Activated naive CD4-positive, alpha-beta T cell treated with anti-CD3 and anti-CD28 coated beads, Interleukin-2, amount 50 U/mL, for 24 hours (primary cell): ENCODE data around the gene INTS12.
"Not testable (repeated sequence)": the region's sequence is repeated elsewhere in the genome, so short reads cannot be mapped to it uniquely, and the experiment has no call there.

Experiments used
- H3K27ac Mint-ChIP-seq: one replicate; pipeline ENCODE4 v1.8.0; 2021; ENCODE audit warnings: mild to moderate bottlenecking, mixed read lengths
- H3K27me3 Mint-ChIP-seq: one replicate; pipeline ENCODE4 v1.8.0; 2021; ENCODE audit warnings: mixed read lengths
- H3K36me3 Mint-ChIP-seq: one replicate; pipeline ENCODE4 v1.8.0; 2021; ENCODE audit warnings: mixed read lengths
- H3K4me1 Mint-ChIP-seq: one replicate; pipeline ENCODE4 v1.8.0; 2021; ENCODE audit warnings: mixed read lengths
- H3K4me3 Mint-ChIP-seq: one replicate; pipeline ENCODE4 v1.8.0; 2021; ENCODE audit warnings: mild to moderate bottlenecking, mixed read lengths
- H3K9me3 Mint-ChIP-seq: one replicate; pipeline ENCODE4 v1.8.0; 2021; ENCODE audit warnings: mixed read lengths

INTS12 gene

DNA sequence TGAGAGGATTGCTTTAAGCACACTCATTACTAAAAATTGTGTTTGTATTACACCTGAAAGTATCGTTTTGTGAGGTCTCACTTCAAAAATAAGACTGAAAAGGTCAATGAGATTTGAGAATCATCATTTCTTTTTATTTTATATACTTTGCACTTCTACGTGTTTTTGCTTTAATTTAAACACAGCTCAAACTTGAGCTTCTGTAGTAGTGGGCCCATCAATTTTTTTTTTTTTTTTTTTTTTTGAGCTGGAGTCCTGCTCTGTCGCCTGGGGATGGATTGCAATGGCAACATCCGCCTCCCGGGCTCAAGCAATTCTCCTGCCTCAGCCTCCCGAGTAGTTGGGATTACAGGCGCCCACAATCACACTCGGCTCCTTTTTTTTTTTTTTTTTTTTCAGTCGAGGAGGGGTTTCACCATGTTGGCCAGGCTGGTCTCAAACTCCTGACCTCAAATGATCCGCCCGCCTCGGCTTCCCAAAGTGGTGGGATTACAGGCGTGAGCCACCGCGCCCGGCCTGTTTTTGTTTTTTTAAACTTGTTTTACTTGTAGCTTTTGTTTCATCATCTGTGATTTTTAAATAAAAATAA lies 1.6 kb upstream of the INTS12 start:
- Mint-ChIP-seq H3K27me3 (no peaks in the 10 kb centered on the region), H3K9me3 (no peaks in the 10 kb centered on the region), H3K27ac (no peak overlapping the region), H3K36me3 (no peaks in the 10 kb centered on the region), H3K4me3 (peak overlapping the region; percentile 99), H3K4me1 (peaks cover 31% of the 10 kb centered on the region)

DNA sequence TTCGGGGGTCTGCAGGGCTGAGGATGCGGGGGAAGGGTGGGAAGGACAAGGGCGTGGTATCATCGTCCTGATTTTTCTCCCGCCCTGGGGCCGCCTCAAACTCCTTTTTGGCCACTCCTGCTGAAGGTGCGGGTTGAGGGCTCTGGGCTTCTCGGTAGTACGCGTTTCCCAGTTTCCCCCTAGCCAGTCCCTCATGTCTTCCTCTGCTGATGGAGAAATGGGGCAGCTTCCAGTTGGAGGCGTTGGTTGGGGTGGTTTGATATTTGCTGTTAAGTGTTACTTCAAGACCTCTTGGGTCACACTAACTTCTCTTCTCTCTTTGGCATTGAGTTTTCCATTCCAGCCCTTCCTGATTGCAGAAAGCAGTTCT lies 577 bp upstream of the INTS12 start:
- Mint-ChIP-seq H3K27me3 (no peaks in the 10 kb centered on the region), H3K4me1 (peaks cover 31% of the 10 kb centered on the region), H3K36me3 (no peaks in the 10 kb centered on the region), H3K9me3 (no peaks in the 10 kb centered on the region), H3K4me3 (peak overlapping the region; percentile 99), H3K27ac (peak overlapping the region; percentile 86)

DNA sequence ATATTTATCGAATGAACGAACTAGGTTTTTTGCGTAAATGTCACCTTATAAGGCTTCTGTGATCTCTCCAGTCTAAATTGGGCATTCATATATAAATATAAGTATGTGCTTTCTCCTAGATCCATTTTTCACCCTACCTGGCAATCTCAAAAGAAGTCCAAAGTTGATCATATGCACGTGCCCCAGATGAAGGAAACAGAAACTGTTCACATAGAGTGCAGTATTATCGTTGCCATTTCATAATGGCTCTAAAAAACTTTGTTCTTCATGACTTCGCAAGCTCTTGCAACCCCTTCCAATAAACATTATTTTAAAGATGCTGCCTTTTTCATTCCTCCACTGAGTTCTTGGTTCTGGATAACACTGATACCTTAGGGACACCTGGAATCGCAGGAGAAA lies 708 bp downstream of the INTS12 start:
- Mint-ChIP-seq H3K27ac (no peak overlapping the region), H3K36me3 (no peaks in the 10 kb centered on the region), H3K27me3 (no peaks in the 10 kb centered on the region), H3K4me1 (peaks cover 31% of the 10 kb centered on the region), H3K4me3 (peak overlapping the region; percentile 99), H3K9me3 (no peaks in the 10 kb centered on the region)

DNA sequence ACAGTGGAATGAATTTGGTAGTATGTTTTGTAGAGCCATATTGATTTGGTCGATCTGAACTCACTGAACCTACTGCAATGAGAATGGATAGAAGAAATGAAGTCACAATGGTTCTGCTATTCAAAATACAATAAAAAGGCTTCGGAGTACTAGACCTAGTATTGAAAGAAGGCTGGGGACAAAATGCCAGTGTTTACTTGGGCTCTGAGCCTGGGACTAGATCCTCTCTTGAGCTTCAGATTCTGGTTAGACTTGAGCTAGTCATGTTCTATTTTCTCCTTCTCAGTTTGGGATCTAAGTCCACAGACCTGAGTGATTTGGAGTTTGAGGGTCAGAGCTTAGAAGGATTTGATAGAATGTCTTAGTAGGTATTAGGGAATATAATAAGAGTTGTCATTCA lies 9.9 kb downstream of the INTS12 start:
- no peaks in the 10 kb centered on the region for H3K27me3 Mint-ChIP-seq
- no peak overlapping the region for H3K27ac Mint-ChIP-seq
- H3K9me3 Mint-ChIP-seq: no peaks in the 10 kb centered on the region
- peaks cover 14% of the 10 kb centered on the region for H3K4me1 Mint-ChIP-seq
- H3K36me3 Mint-ChIP-seq: peaks cover 12% of the 10 kb centered on the region
- H3K4me3 Mint-ChIP-seq: no peak overlapping the region

DNA sequence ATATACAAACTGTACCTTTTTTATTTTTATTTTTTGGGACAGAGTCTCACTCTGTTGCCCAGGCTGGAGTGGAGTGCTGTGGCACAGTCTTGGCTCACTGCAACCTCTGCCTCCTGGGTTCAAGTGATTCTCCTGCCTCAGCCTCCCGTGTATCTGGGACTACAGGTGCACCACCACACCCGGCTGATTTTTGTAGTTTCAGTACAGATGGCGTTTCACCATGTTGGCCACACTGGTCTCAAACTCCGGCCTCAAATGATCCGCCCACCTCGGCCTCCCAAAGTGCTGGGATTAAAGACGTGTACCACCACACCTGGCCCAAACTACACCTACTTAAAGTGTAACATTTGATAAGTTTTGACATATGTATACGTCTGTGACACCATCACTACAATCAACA lies 12.7 kb downstream of the INTS12 start:
- Mint-ChIP-seq H3K36me3 (peaks cover 15% of the 10 kb centered on the region), H3K4me1 (peaks cover 12% of the 10 kb centered on the region)
- H3K9me3 Mint-ChIP-seq, H3K27ac Mint-ChIP-seq, H3K4me3 Mint-ChIP-seq, H3K27me3 Mint-ChIP-seq: not testable (repeated sequence)

DNA sequence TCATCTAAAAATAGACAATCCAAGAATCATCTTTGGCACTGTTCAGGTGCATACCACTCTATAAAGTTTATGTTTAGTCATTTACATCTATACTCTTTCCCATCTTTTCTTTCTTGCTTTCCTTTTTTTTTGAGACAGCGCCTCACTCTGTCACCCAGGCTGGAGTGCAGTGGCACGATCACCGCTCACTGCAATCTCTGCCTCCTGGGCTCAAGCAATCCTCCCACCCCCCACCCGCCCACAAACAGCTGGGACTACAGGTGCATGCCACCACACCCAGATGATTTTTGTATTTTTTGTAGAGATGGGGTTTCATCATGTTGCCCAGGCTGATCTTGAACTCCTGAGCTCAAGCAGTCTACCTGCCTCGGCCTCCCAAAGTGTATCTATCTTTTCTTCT lies 13.7 kb downstream of the INTS12 start:
- not testable (repeated sequence) for H3K27ac Mint-ChIP-seq, H3K4me3 Mint-ChIP-seq
- peaks cover 21% of the 10 kb centered on the region for H3K36me3 Mint-ChIP-seq

DNA sequence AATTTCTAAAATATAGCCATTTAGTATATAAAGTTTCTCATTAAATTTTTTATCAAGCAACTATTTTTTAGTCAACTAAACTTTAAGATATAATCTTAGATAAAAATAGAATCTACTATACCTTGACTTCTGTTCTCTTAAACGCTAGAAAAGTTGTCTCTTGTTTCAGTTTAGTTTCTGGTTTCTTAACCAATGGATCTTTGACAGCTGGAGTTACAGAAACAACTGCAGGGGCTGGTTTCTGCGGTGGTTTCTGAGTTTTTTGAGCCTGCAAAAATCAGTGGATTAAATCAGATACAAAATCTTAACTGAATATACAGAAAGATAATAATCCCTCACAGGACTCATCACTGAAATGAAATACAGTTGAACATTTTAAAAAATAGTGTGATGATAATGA lies 21.9 kb downstream of the INTS12 start:
- H3K27ac Mint-ChIP-seq: no peak overlapping the region
- no peak overlapping the region for H3K4me3 Mint-ChIP-seq
- no peaks in the 10 kb centered on the region for H3K9me3 Mint-ChIP-seq
- peaks cover 18% of the 10 kb centered on the region for H3K36me3 Mint-ChIP-seq
- no peaks in the 10 kb centered on the region for H3K4me1 Mint-ChIP-seq
- H3K27me3 Mint-ChIP-seq: no peaks in the 10 kb centered on the region

More for the DNA sequence above, 13.7 kb downstream of the INTS12 start:
- H3K9me3 Mint-ChIP-seq, H3K27me3 Mint-ChIP-seq, H3K4me1 Mint-ChIP-seq: not testable (repeated sequence)

DNA sequence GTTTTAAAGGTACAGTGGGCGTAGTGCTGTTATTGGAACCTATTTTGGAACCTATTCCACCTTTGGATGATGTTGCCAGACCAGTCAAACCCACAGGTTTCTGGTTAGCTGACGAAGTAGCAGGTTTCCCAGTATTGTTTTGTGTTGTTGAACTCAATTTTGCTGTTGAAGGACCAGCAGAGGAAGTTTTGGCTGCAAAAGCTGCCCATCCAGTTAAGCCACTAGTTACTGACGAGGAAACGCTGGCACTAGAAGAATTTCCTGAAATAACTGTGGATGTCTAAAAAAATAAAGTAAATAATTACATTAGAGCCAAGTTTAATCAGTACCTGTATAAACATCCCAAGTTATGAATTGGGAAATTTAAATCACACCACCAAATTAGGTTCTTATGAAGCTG lies 25.5 kb downstream of the INTS12 start:
- H3K27me3 Mint-ChIP-seq: no peaks in the 10 kb centered on the region
- no peak overlapping the region for H3K27ac Mint-ChIP-seq
- H3K4me3 Mint-ChIP-seq: no peak overlapping the region
- no peaks in the 10 kb centered on the region for H3K4me1 Mint-ChIP-seq
- H3K36me3 Mint-ChIP-seq: peaks cover 14% of the 10 kb centered on the region
- no peaks in the 10 kb centered on the region for H3K9me3 Mint-ChIP-seq

DNA sequence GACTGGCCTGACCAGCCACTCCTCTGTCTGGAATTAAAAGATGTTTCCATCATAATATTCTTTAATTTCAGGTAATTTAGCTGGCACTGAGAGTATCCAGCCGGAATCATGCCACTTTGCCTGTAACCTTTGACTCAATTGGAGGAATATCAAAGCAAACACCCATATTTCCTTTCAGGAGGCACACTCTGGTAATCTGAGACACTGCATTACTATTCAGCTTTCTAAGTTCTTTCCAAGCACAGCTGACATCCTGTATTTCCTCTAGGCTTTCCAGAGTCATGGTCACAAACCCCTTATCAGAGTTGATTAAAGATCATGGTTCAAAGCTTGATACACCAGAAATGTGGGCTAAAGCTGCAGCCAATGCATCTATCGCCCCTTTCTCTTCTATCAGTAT lies 29.3 kb downstream of the INTS12 start:
- peaks cover 9% of the 10 kb centered on the region for H3K36me3 Mint-ChIP-seq
- H3K27me3 Mint-ChIP-seq: no peaks in the 10 kb centered on the region
- H3K4me3 Mint-ChIP-seq: no peak overlapping the region
- no peak overlapping the region for H3K27ac Mint-ChIP-seq
- no peaks in the 10 kb centered on the region for H3K9me3 Mint-ChIP-seq
- no peaks in the 10 kb centered on the region for H3K4me1 Mint-ChIP-seq

DNA sequence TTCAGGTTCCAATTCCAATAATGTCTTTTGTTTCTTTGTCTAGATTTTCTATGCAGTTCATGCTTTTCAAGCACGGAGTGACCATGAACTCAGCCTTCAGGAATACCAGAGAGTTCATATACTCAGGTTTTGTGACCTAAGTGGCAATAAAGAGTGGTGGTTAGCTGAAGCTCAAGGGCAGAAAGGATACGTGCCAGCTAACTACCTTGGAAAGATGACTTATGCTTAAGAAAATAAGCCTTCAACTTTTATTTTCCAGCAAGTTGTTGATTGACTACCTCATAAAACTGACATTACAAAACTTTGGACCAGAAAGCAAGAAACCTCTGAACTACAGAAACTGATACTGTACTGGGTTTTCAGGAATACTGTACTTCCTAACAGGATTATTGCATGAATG lies 30.8 kb downstream of the INTS12 start:
- Mint-ChIP-seq H3K27me3 (no peaks in the 10 kb centered on the region), H3K27ac (no peak overlapping the region), H3K4me3 (no peak overlapping the region), H3K9me3 (no peaks in the 10 kb centered on the region), H3K36me3 (peaks cover 7% of the 10 kb centered on the region), H3K4me1 (no peaks in the 10 kb centered on the region)

DNA sequence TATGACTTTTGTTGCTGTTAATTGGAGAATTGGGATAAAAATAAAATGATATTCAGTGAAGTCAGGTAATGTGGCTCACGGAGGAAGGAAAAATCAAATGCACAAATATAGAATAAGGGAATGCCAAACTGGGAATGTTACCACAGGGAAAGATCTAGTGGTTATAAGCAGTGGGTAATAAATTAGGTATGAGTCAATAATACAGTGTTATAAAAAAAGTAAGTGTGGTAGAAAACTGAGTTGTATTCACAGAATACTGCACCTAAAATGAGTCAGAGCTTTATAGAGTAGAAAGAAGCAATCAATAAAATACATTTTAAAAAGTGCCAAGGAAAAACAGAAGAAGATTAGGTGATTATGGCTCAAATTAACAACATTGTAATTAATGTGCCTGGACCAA lies 34.5 kb downstream of the INTS12 start:
- no peak overlapping the region for H3K27ac Mint-ChIP-seq
- no peaks in the 10 kb centered on the region for H3K4me1 Mint-ChIP-seq
- no peak overlapping the region for H3K4me3 Mint-ChIP-seq
- H3K36me3 Mint-ChIP-seq: no peaks in the 10 kb centered on the region
- H3K9me3 Mint-ChIP-seq: no peaks in the 10 kb centered on the region
- H3K27me3 Mint-ChIP-seq: peaks cover 6% of the 10 kb centered on the region

DNA sequence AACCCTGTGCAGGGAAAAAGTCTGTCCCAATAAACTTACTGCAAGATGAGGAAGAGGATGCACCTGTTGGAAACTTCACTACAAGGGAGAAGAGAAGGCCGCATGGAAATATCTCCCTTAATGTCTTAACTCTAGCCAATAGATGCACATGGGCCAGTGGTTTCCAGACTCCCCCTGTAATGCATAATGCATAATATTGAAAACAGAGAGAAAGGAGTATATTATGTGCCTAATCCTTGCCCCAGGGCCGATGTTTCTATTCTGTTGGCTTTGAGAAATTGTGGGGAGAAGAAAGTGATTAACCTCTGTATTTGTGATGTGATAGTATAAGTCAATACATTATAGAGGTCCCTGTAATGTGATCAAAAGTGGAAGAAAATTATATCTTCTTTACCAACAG lies 37.2 kb downstream of the INTS12 start:
- no peaks in the 10 kb centered on the region for H3K4me1 Mint-ChIP-seq
- H3K27ac Mint-ChIP-seq: no peak overlapping the region
- peaks cover 6% of the 10 kb centered on the region for H3K27me3 Mint-ChIP-seq
- H3K9me3 Mint-ChIP-seq: no peaks in the 10 kb centered on the region
- H3K36me3 Mint-ChIP-seq: no peaks in the 10 kb centered on the region
- H3K4me3 Mint-ChIP-seq: no peak overlapping the region

DNA sequence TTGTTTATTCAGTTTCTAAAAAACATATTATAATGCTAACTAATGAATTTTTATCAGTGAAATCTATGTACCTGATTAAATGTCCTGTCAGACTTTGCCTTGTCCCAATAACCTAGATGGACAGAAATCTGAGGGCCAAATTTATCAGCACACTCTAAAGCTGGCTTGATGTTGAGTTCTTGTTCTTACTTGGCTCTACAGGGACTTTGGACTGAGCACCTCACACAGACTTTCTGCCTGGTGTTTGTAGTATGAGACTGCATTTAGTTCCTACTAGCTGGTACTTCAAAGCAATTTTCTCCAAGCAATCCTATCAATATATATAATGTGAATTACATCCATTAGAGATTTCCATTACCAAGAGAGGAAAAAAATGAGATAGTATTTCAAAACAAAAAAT lies 37.8 kb downstream of the INTS12 start:
- Mint-ChIP-seq H3K4me3 (no peak overlapping the region), H3K9me3 (no peaks in the 10 kb centered on the region), H3K27ac (no peak overlapping the region), H3K4me1 (no peaks in the 10 kb centered on the region), H3K36me3 (no peaks in the 10 kb centered on the region), H3K27me3 (peaks cover 9% of the 10 kb centered on the region)

DNA sequence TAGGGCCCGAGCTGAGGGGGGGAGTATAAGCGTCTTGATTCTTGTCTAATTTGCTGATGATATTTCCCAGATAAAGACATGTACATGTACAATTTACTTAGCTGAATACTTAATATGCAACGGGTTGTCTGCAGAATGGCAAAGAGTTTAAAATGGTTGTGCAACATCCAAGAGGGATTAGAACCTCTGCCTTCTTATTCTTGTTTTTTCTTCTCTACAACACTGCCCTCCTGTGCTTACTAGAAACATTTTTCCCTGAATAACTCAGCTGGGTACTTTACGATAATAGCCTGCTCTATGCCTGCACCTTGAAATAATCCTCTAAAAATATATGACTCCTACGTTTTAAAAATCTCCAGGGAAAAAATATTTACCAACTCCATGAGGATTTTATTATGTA lies 41.8 kb downstream of the INTS12 start:
- Mint-ChIP-seq H3K4me1 (no peaks in the 10 kb centered on the region), H3K27me3 (peaks cover 10% of the 10 kb centered on the region), H3K27ac (no peak overlapping the region), H3K9me3 (no peaks in the 10 kb centered on the region), H3K36me3 (no peaks in the 10 kb centered on the region), H3K4me3 (no peak overlapping the region)

DNA sequence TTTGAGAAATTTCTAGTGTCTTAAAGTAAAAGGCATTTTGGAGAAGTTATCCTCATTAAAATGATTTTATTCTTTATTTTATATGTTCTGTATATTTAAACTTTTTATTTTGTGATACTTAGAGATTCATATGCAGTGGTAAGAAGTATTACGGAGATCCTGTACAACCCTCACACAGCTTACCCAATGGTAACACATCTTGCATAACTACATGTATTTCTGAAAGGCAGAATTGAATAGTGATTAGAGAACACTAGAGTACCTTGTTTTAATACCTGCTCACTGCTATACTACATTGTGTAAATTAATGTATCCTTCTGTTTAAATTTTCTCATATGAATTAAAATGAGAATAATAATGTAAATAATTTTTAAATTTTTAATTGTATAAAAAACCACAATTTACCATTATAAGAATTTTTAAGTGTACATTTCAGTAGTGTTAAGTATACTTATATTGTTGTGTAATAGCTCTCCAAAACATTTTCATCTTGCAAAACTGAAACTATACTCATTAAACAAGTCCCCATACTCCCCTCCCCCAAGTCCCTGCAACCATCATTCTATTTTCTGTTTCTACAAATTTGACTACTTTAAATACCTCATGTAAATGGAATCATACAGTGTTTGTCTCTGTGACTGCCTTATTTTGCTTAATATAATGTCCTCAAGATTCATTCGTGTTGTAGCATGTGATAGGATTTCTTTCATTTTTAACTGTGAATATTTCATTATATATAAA lies 45.4 kb downstream of the INTS12 start:
- Mint-ChIP-seq H3K4me1 (no peaks in the 10 kb centered on the region), H3K27me3 (peaks cover 9% of the 10 kb centered on the region), H3K9me3 (no peaks in the 10 kb centered on the region), H3K4me3 (no peak overlapping the region), H3K27ac (no peak overlapping the region), H3K36me3 (no peaks in the 10 kb centered on the region)

DNA sequence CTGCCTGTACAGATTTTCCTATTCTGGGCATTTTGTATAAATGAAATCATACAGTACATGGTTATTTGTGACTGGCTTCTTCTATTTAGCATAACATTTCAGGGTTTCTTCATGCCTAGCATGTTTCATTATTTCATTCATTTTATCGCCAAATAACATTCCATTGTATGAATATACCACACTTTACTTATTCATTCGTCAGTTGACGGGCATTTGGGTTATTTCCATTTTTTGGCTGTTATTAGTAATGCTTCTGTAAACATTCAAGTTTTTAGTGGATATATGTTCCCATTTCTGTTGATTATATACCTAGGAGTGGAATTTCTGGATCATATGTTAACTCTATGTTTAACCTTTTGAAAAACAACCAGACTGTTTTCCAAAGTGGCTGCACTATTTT lies 47.5 kb downstream of the INTS12 start:
- no peak overlapping the region for H3K27ac Mint-ChIP-seq
- no peaks in the 10 kb centered on the region for H3K4me1 Mint-ChIP-seq
- H3K27me3 Mint-ChIP-seq: peaks cover 9% of the 10 kb centered on the region
- H3K36me3 Mint-ChIP-seq: no peaks in the 10 kb centered on the region
- no peak overlapping the region for H3K4me3 Mint-ChIP-seq
- H3K9me3 Mint-ChIP-seq: no peaks in the 10 kb centered on the region

DNA sequence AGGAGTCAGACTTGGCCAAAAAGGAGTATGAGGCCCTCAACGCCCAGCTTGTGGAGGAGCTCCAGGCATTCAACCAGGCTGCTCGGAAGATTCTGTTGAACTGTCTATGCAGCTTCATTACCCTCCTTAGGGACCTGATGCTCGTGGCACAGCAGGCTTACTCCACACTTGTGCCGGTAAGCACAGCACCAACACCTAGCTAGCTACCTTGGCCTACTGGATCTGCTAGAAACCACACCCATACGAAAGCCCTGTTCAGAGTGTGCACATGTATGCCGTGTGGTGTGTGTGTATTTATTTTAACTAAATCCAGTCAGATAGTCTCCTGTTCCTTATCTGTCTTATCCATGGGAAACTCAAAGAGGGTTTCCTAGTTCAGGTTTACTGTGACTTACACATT lies 49.3 kb downstream of the INTS12 start:
- Mint-ChIP-seq H3K4me3 (no peak overlapping the region), H3K36me3 (no peaks in the 10 kb centered on the region), H3K9me3 (no peaks in the 10 kb centered on the region), H3K27me3 (peaks cover 9% of the 10 kb centered on the region), H3K27ac (no peak overlapping the region), H3K4me1 (no peaks in the 10 kb centered on the region)
